Dedifferentiated amniotic fluid mesenchymal stem cell (primary cell): Measurements from ENCODE around the gene ABCC5.
"Not testable (repeated sequence)": the region's sequence is repeated elsewhere in the genome, so short reads cannot be mapped to it uniquely, and the experiment has no call there.

Experiments
- DNase-seq: peaks from one replicate; pipeline ENCODE4 v3.0.0-alpha.2; 2016; ENCODE audit errors: extremely low spot score

The ABCC5 gene

DNA sequence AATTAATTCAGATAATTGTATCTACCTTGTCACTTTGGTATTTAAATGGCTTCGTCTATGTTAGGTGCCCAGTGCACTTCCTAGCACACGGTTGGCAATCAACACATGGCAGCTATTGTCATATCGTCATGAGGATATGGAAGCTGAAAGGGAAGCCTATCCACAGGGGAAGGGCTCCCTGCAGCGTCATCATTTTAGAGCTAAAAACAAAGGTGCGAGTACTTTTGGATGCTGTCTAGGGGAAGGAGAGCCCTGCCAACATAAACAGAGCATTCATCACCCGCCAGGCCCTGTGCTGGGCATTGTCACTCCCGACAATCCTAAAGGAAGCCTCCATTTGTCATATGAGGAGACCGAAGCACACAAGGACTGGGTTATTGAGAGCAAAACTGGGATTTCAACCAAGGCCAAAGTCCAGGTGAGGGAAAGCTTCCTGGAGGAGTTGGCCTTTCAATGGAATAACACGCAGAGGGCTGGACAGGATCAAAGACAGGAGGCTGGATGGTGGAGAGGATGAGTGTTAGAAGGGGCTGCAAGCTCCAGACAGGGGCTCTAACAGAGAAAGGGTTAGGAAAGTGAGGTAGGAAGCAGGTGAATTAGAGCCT, 125.0 kb downstream of the ABCC5 start:
- DNase-seq = no peak

GRCh38 chr3:183885766-183886165, 131.9 kb downstream of the ABCC5 start:
- no peak for DNase-seq

DNA sequence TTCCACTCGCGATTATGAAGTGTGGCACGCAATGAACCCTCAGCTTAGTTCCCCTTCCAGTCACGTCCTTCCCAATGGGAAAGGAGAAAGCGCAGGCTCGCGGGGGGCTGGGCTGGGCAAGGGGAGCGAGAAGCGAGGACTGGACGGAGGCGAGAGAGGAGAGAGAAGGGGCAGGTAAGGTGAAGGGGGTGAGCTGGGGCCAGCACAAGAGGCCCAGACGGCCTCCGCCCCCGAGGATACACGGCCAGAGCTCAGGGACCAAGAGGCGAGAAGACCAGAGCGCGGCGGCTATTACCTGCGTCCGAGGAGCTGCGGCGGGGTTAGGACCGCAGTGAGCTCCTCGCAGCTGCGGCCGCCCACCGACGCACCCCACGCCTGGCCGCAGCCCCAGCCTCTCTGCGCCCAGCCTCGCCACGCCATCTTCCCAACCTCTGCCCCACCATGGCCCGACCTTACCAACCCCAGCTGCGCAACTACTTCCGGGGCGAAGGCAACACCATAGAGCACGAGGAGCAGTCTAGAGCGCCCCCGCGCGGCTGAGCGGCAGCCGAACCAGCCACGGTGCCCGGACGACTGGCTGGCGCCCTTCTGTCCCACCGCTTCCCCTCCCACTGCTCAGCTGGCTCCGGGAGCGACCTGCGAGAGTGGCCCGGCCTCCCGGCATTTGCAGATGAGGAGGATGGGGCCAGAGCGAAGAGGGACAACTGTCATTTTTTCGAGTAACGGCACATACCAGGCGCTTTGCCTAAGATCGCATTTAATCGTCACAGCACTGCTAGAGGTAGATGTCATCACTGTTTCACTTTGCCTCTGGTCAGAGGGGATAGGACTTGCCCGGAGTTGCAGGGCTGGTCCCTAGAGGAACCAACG, 133.0 kb downstream of the ABCC5 start, which contains the start of gene PARL:
TSS of gene PARL (minus strand) at position 454 of the 870 bp plus-strand sequence. CDS start at position 420, 34 bp downstream.
- DNase-seq = peak; percentile 87

- DNase-seq = no peak
Observed at GRCh38 chr3:183884097-183884426, 133.6 kb downstream of the ABCC5 start.

DNA sequence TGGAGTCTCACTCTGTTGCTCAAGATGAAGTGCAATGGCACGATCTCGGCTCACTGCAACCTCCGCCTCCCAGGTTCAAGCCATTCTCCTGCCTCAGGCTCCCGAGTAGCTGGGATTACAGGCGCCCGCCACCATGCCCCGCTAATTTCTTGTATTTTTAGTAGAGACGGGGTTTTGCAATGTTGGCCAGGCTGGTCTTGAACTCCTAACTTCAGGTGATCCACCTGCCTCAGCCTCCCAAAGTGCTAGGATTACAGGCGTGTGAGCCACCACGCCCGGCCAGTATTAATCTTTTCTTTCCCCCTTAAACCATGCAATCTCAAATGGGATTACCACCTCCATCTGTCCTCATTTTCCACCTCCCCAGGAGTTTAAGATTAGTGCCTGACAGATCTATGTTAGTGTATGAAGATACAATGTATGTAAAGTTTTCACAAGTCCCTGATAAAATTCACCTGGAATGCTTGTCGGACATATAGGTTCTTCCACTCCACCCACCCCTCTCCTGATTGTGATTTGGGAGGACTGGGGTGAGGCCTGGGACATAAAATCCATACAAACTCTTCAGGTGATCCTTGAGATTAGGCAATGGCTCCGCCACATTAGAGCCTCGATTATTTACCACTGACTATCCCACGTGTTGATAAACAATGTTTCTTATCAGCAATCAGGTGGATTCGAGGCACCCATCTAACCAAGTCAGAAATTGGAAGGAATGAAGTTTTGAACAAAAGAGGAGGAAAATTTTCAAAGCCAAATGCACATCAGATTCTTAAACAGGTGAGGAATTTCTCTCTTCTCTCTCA, 134.2 kb downstream of the ABCC5 start:
- DNase-seq = no peak

GRCh38 chr3:183880121-183880520, 137.6 kb downstream of the ABCC5 start:
- DNase-seq = no peak

- DNase-seq = no peak
Observed at GRCh38 chr3:183879243-183879642, 138.4 kb downstream of the ABCC5 start.

- DNase-seq = no peak
Observed at GRCh38 chr3:183878071-183878470, 139.6 kb downstream of the ABCC5 start.

DNA sequence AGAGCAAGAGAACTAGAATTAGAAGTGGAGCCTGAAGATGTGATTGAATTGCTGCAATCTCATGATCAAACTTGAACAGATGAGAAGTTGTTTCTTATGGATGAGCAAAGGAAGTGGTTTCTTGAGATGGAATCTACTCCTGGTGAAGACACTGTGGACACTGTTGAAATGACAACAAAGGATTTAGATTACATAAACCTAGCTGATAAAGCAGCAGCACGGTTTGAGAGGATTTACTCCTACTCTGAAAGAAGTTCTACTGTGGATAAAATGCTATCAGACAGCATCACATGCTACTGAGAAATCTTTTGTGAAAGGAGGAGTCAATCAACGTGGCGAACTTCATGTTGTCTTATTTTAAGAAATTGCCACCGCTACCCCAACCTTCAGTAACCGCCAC, 140.5 kb downstream of the ABCC5 start:
- not testable (repeated sequence) for DNase-seq

- no peak for DNase-seq
Observed at GRCh38 chr3:183875411-183875810, 142.3 kb downstream of the ABCC5 start.

GRCh38 chr3:183873914-183874313, 143.8 kb downstream of the ABCC5 start:
- no peak for DNase-seq

DNA sequence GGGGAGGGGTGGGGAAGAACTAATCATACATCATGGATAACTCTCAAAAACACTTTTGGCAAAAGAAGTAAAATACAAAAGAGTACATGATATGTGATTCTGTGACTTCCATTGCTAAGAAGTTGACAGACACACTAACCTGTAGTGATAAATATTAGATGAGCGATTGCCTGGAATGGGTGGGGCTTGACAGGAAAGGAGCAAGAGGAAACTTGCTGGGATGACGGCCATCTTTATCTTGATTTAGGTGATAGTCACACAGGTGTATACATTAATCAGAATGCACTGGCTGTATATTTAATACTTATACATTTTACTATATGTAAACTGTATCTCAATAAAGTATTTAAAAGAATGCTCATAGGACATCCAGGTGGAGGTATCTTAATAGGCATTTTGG, 146.1 kb downstream of the ABCC5 start:
- no peak for DNase-seq

DNA sequence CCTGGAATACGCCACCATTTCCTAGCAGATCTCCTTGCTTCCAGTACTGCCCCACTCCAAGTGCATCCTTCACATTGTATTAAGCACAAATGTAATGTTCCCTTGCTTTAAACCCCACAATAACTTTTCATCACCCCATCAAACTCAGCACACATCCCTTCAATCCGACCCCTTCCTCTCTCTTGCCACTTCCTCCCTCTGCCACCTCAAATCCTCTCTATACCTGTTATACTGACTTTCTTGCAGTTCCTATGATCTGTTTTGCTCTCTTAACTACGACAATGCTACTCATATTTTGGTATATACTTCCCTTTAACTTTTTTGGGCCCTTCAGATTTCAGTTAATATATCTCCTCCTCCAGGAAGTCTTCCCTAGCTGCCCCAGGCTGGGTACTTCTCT, 147.1 kb downstream of the ABCC5 start:
- DNase-seq = no peak
